OCI-LY3 (cell line): ENCODE data around the gene HSF5.

Source experiments
- H2AFZ ChIP-seq: fragments of 200-600, 300-600 bp; shearing (Covaris generic); 2 replicates; pipeline ENCODE4 v1.6.0; 2014; ENCODE audit warnings: antibody characterized with exemption, low read depth, low read length
- H3K27ac ChIP-seq: fragments of 200-600, 300-600 bp; sonication (generic); 2 replicates; pipeline ENCODE4 v1.5.1; 2014; ENCODE audit warnings: mild to moderate bottlenecking, low read length, moderate library complexity, mixed read lengths
- H3K27me3 ChIP-seq: fragments of 200-600, 300-600 bp; sonication (generic); 2 replicates; pipeline ENCODE4 v1.6.1; 2014; ENCODE audit warnings: low read depth, low read length, mixed read lengths
- H3K36me3 ChIP-seq: fragments of 200-600, 300-600 bp; sonication (generic); replicated peaks from 2 replicates; pipeline ENCODE3; 2014; ENCODE audit warnings: low read depth, low read length, mixed read lengths
- H3K4me1 ChIP-seq: fragments of 300-600, 200-600 bp; sonication (generic); 2 replicates; pipeline ENCODE4 v1.6.1; 2014; ENCODE audit warnings: low read length, mixed read lengths
- H3K4me2 ChIP-seq: fragments of 200-600, 300-600 bp; sonication (generic); 2 replicates; pipeline ENCODE4 v1.6.1; 2014; ENCODE audit warnings: low read length, mixed read lengths
- H3K4me3 ChIP-seq: fragments of 300-600, 200-600 bp; sonication (generic); 2 replicates; pipeline ENCODE4 v1.5.1; 2014; ENCODE audit warnings: antibody characterized with exemption, mild to moderate bottlenecking, low read length, moderate library complexity
- H3K79me2 ChIP-seq: fragments of 300-600, 200-600 bp; shearing (Covaris generic); 2 replicates; pipeline ENCODE4 v1.6.1; 2014; ENCODE audit warnings: mild to moderate bottlenecking, low read length, mixed read lengths
- H3K9ac ChIP-seq: fragments of 300-600, 200-600 bp; shearing (Covaris generic); 2 replicates; pipeline ENCODE4 v1.6.0; 2014; ENCODE audit warnings: mild to moderate bottlenecking, low read length, moderate library complexity
- H3K9me3 ChIP-seq: fragments of 200-600, 300-600 bp; shearing (Covaris generic); 2 replicates; pipeline ENCODE4 v1.6.1; 2014; ENCODE audit warnings: low read length, mixed read lengths; ENCODE audit not compliant: insufficient read depth
- H4K20me1 ChIP-seq: fragments of 200-600, 300-600 bp; sonication (generic); 2 replicates; pipeline ENCODE4 v1.6.1; 2016; ENCODE audit warnings: low read length, mixed read lengths; ENCODE audit not compliant: insufficient read depth
- CTCF ChIP-seq: fragments of 200-600, 300-600 bp; sonication (generic); IDR thresholded peaks from 2 replicates; pipeline ENCODE4 v1.5.1; 2014; ENCODE audit warnings: antibody characterized with exemption, low read length, low read depth
- EZH2phosphoT487 ChIP-seq: fragments of 200-600 bp; shearing (Covaris generic); IDR thresholded peaks from 2 replicates; pipeline ENCODE4 v1.6.1; 2018; ENCODE audit warnings: antibody characterized with exemption, mixed run types, low read depth

The HSF5 gene

GRCh38 chr17:58420827-58421226 is 67.4 kb downstream of the HSF5 start:
- Histone ChIP-seq H2AFZ (no peak overlapping the region), H3K27ac (no peak overlapping the region), H3K4me3 (no peak overlapping the region), H3K36me3 (no peaks in the 10 kb centered on the region), H3K4me2 (no peak overlapping the region), H3K9me3 (no peaks in the 10 kb centered on the region), H4K20me1 (no peaks in the 10 kb centered on the region), H3K4me1 (peaks cover 19% of the 10 kb centered on the region), H3K27me3 (peaks cover 21% of the 10 kb centered on the region), H3K79me2 (no peaks in the 10 kb centered on the region), H3K9ac (no peak overlapping the region)
- no peak for TF ChIP-seq CTCF
- no peak for TF ChIP-seq EZH2phosphoT487

DNA sequence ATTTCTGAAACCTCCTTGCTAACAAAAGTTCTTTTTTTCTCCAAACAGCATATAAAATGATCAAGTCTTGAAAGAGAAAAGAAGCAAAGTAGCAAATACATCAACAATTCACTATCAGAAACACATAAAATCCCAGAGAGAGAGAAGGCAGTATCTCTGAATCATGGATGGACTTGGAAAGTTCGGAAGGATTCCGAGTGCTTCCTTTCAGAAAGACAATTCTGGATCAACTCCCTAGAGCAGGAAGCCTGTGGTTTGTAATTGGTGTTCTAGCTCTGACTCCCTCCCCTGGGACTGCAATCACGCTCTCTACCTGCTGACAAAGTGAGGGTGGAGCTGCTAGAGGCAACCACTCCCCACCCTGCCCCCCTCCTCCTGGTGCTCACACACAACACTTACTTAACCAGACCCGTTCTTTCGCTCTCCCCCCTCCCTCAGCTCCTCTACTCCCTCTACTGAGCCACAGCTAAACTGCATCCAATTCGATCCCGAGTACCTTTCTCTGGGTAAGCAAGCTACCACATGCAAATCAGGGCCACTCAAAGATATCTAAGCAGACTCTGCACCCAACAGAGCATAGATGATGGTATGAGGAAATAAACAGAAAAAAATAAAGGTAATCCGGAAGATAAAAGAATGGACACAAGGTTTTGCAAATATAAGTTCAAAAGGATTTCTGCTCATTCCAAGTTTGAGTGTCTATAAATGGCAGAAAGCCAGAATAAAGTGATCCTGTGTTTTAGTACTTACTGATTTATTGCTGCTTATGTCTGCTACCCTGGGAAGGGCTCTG is 70.7 kb downstream of the HSF5 start, which contains the start of gene RNF43:
RNF43 (minus strand) TSS at position 235 of the 793 bp plus-strand sequence. CDS start 1,957 bp downstream, outside the sequence.
- TF ChIP-seq CTCF (peak; percentile 78), EZH2phosphoT487 (no peak)
- peak within 1 kb of the TSS; percentile 34 for H3K9ac ChIP-seq
- H4K20me1 ChIP-seq, result no peaks in the 10 kb centered on the region
- no peaks in the 10 kb centered on the region for H3K79me2 ChIP-seq
- peaks cover 31% of the 10 kb centered on the region for H3K27me3 ChIP-seq
- peak within 1 kb of the TSS; percentile 79 for H3K4me2 ChIP-seq
- H3K4me3 ChIP-seq, result peak within 1 kb of the TSS; percentile 69
- peak within 1 kb of the TSS; percentile 64 for H2AFZ ChIP-seq
- peaks cover 14% of the 10 kb centered on the region for H3K4me1 ChIP-seq
- H3K27ac ChIP-seq, result no peak within 1 kb of the TSS
- no peaks in the 10 kb centered on the region for H3K36me3 ChIP-seq
- no peaks in the 10 kb centered on the region for H3K9me3 ChIP-seq

- Histone ChIP-seq H3K9ac (peak overlapping the region; percentile 34; the same call in 1 of the 2 replicates), H3K9me3 (no peaks in the 10 kb centered on the region), H2AFZ (peak overlapping the region; percentile 64), H3K27me3 (peaks cover 36% of the 10 kb centered on the region), H3K4me1 (peaks cover 14% of the 10 kb centered on the region), H3K79me2 (no peaks in the 10 kb centered on the region), H3K27ac (no peak overlapping the region), H3K36me3 (no peaks in the 10 kb centered on the region), H3K4me3 (peak overlapping the region; percentile 69), H3K4me2 (peak overlapping the region; percentile 79), H4K20me1 (no peaks in the 10 kb centered on the region)
- TF ChIP-seq CTCF (no peak), EZH2phosphoT487 (no peak)
Observed at GRCh38 chr17:58416937-58417299, 71.3 kb downstream of the HSF5 start.

DNA sequence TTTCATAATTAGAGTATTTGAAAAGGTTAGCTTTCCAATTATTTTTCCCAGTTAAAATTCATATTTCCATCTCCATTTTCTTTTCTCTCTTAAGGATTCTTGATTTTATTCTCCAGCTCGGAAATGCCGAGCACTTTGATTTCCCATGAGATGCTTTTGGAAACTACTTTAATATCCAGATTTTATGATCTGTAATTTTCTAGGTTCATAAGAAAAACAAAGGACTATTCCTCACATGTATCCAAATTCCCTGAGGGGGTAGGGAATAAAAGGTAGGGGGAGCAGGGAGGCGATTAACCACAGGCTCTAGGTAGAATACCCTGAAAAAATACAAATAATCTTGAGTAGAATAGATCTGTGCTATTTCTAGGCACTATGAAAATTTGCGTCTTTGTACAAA is 71.8 kb downstream of the HSF5 start:
- Histone ChIP-seq H3K79me2 (no peaks in the 10 kb centered on the region), H3K27me3 (peaks cover 37% of the 10 kb centered on the region), H3K27ac (no peak overlapping the region), H3K4me2 (no peak overlapping the region), H4K20me1 (no peaks in the 10 kb centered on the region), H3K4me1 (peaks cover 14% of the 10 kb centered on the region), H3K36me3 (no peaks in the 10 kb centered on the region), H3K9ac (no peak overlapping the region), H2AFZ (no peak overlapping the region), H3K9me3 (no peaks in the 10 kb centered on the region), H3K4me3 (no peak overlapping the region)
- no peak for TF ChIP-seq CTCF
- TF ChIP-seq EZH2phosphoT487, result no peak
